ENCODE results near the gene HLA-B.
"Not testable (repeated sequence)": the region's sequence is repeated elsewhere in the genome, so short reads cannot be mapped to it uniquely, and the experiment has no call there.

Gene HLA-B

GRCh38 chr6:31356946-31357466, at the start of gene HLA-B:
TSS of gene HLA-B (minus strand) at chr6:31357179. CDS start at chr6:31357158, 21 bp downstream.
- Histone ChIP-seq H3K27me3 (ENCODE audit: control insufficient read depth in 1 of 2, insufficient read depth in 2 of 2, low read length in 2 of 2) (no peaks in the 10 kb centered on the region), H3K9ac (ENCODE audit: low read length in 2 of 2) (peak within 1 kb of the TSS; percentile 86 to 97), H3K36me3 (ENCODE audit: control insufficient read depth in 2 of 2, insufficient read depth in 2 of 2, low read length in 2 of 2) (peaks cover 7 to 15% of the 10 kb centered on the region in 2 donors), H3K27ac (ENCODE audit: low read length) (peak within 1 kb of the TSS; percentile 88), H3K4me1 (ENCODE audit: control insufficient read depth, insufficient read depth, low read length) (peaks cover 16% of the 10 kb centered on the region), H3K4me3 (ENCODE audit: low read length in 2 of 2) (peak within 1 kb of the TSS; percentile 81 to 89), H3K9me3 (ENCODE audit: control insufficient read depth in 2 of 2, low read length in 2 of 2) (no peaks in the 10 kb centered on the region)

GRCh38 chr6:31405996-31406395, 49.0 kb upstream of the HLA-B start:
- no peak overlapping the region for H3K27ac ChIP-seq (ENCODE audit: low read length)
- peaks cover under 1 to 4% of the 10 kb centered on the region in 2 donors for H3K36me3 ChIP-seq (ENCODE audit: control insufficient read depth in 2 of 2, insufficient read depth in 2 of 2, low read length in 2 of 2)
- no peaks in the 10 kb centered on the region for H3K27me3 ChIP-seq (ENCODE audit: control insufficient read depth in 1 of 2, insufficient read depth in 2 of 2, low read length in 2 of 2)
- no peaks in the 10 kb centered on the region for H3K9me3 ChIP-seq (ENCODE audit: control insufficient read depth in 2 of 2, low read length in 2 of 2)
- H3K9ac ChIP-seq (ENCODE audit: low read length in 2 of 2): no peak overlapping the region
- peaks cover 40% of the 10 kb centered on the region for H3K4me1 ChIP-seq (ENCODE audit: control insufficient read depth, insufficient read depth, low read length)
- no peak overlapping the region for H3K4me3 ChIP-seq (ENCODE audit: low read length in 2 of 2)

DNA sequence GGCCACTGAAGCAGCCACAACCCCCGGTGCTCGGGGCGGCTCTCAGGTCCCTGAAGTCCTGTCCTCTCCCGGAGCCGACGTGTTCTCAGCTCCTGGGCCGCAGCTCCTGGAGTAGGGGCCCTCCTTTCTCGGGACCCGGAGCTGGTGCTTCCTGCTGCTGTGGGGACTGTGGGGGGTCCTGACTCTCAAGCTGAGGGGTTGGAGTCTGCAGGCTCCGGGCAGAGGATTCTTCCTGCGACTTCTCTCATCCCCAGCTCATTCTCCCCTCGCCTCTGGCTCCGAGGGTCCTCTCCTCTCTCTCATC, 47.0 kb upstream of the HLA-B start:
- H3K27me3 ChIP-seq (ENCODE audit: control insufficient read depth in 1 of 2, insufficient read depth in 2 of 2, low read length in 2 of 2); H3K9me3 ChIP-seq (ENCODE audit: control insufficient read depth in 2 of 2, low read length in 2 of 2); H3K36me3 ChIP-seq (ENCODE audit: control insufficient read depth in 2 of 2, insufficient read depth in 2 of 2, low read length in 2 of 2); H3K27ac ChIP-seq (ENCODE audit: low read length): not testable (repeated sequence)
- Histone ChIP-seq H3K9ac (ENCODE audit: low read length in 2 of 2) (peak overlapping the region; percentile 60 to 62), H3K4me3 (ENCODE audit: low read length in 2 of 2) (peak overlapping the region; percentile 81 to 86), H3K4me1 (ENCODE audit: control insufficient read depth, insufficient read depth, low read length) (peaks cover 33% of the 10 kb centered on the region)

DNA sequence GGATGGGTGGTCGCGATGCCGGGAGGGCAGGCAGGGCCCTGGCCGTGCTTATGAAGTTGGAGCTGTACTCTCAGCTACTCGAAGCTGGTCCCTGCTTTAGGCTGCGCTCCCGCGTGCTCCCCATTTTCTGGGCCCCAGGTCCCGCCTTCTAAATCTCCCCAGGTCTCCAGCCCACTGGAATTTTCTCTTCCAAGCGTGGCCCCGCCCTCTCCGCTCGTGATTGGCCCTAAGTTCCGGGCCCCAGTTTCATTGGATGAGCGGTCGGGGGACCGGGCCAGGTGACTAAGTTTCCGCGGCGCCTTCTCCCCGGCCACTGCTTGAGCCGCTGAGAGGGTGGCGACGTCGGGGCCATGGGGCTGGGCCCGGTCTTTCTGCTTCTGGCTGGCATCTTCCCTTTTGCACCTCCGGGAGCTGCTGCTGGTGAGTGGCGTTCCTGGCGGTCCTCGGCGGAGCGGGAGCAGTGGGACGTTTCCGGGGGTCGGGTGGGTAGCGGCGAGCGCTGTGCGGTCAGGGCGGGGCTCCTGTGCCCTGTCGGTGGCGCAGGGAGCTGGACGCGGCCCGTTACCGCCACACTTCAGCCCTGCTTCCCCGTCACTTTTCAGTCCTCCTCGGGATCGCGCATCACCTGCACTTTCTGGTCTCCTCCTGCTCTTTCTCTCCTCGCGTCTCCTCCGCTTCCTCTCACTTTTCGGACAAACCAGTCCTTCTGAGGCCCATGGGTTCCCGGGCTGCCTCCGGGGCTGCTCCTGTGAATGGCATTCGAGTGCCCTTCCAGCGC, 46.5 kb upstream of the HLA-B start, which contains the start of gene MICA:
Gene MICA (plus strand): TSS at position 313 of the 778 bp plus-strand sequence. CDS start 38 bp downstream, at position 351.
- no peaks in the 10 kb centered on the region for H3K27me3 ChIP-seq (ENCODE audit: control insufficient read depth in 1 of 2, insufficient read depth in 2 of 2, low read length in 2 of 2)
- no peaks in the 10 kb centered on the region for H3K9me3 ChIP-seq (ENCODE audit: control insufficient read depth in 2 of 2, low read length in 2 of 2)
- H3K4me1 ChIP-seq (ENCODE audit: control insufficient read depth, insufficient read depth, low read length): peaks cover 35% of the 10 kb centered on the region
- H3K9ac ChIP-seq (ENCODE audit: low read length in 2 of 2): peak within 1 kb of the TSS; percentile 60 to 62
- no peaks in the 10 kb centered on the region for H3K36me3 ChIP-seq (ENCODE audit: control insufficient read depth in 2 of 2, insufficient read depth in 2 of 2, low read length in 2 of 2)
- H3K27ac ChIP-seq (ENCODE audit: low read length): peak within 1 kb of the TSS; percentile 70
- H3K4me3 ChIP-seq (ENCODE audit: low read length in 2 of 2): peak within 1 kb of the TSS; percentile 81 to 86

DNA sequence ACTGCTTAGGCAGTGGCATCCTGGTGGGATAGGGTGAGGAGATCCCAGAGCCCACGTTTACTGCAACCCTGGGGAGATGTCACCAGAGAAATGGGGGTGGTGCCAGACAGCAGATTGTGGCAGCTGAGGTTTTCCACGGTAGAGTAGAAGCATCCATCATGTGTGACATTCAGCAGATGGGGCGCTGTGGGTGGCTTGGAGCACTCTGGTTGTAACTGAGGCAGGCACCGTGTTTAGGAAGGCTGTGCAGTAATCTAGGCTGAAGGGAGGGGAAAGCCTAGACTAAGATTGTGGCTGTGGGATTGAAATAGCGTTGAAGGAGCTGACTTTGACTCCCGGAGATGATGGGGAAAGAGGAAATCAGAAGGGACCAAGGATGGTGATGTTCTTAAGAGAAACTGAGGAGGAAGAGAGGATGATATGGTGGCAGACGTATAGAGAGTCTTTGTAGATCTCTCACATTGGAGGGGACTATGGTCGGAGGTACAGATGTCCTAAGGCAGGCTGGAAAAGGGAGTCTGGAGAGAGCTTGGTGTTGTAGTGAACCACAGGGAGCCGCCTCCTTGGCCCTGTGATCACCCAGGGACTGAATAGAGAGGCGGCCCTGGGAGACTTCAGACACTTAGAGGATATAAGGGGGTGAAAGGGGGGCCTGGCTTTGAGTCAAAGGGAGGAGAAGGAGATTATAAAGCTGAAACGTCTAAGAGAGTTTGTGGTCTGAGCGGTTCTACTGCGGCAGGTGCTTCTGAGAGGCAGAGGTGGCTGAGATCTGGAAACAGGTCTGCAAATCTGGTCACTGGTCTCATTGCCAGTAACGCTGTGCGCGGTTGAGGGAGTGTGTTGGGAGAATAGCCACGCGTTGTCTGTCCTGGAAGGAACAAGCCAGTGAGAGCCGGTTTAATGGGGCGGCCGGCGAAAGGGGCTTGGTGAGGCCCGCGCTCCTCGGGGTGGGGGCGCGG, 45.6 kb upstream of the HLA-B start:
- Histone ChIP-seq H3K36me3 (ENCODE audit: control insufficient read depth in 2 of 2, insufficient read depth in 2 of 2, low read length in 2 of 2) (no peaks in the 10 kb centered on the region), H3K9ac (ENCODE audit: low read length in 2 of 2) (peak overlapping the region; percentile 60 to 62), H3K27me3 (ENCODE audit: control insufficient read depth in 1 of 2, insufficient read depth in 2 of 2, low read length in 2 of 2) (no peaks in the 10 kb centered on the region), H3K4me1 (ENCODE audit: control insufficient read depth, insufficient read depth, low read length) (peaks cover 35% of the 10 kb centered on the region), H3K9me3 (ENCODE audit: control insufficient read depth in 2 of 2, low read length in 2 of 2) (no peaks in the 10 kb centered on the region), H3K27ac (ENCODE audit: low read length) (peak overlapping the region; percentile 70), H3K4me3 (ENCODE audit: low read length in 2 of 2) (peak overlapping the region; percentile 81 to 86)

DNA sequence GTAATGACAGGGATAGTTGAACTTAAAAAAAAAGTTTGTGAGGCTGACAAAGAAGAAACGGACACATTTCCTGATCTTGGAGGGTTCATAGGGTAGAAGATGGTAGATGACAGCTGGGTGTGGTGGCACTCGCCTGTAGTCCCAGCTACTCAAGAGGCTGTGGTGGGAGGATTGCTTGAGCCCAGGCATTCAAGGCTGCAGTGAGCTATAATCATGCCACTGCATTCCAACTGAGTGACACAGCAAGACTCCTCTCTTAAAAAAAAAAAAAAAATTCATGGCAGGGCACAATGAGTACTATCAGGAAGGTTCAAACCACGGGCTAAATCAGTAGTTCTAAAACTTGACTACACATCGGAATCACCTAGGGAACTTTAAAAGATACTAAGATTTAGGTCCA, 44.4 kb upstream of the HLA-B start:
- no peaks in the 10 kb centered on the region for H3K27me3 ChIP-seq (ENCODE audit: control insufficient read depth in 1 of 2, insufficient read depth in 2 of 2, low read length in 2 of 2)
- no peaks in the 10 kb centered on the region for H3K9me3 ChIP-seq (ENCODE audit: control insufficient read depth in 2 of 2, low read length in 2 of 2)
- no peaks in the 10 kb centered on the region for H3K36me3 ChIP-seq (ENCODE audit: control insufficient read depth in 2 of 2, insufficient read depth in 2 of 2, low read length in 2 of 2)
- peaks cover 35% of the 10 kb centered on the region for H3K4me1 ChIP-seq (ENCODE audit: control insufficient read depth, insufficient read depth, low read length)
- peak overlapping the region; percentile 92 for H3K27ac ChIP-seq (ENCODE audit: low read length)
- peak overlapping the region; percentile 92 to 94 for H3K9ac ChIP-seq (ENCODE audit: low read length in 2 of 2)
- H3K4me3 ChIP-seq (ENCODE audit: low read length in 2 of 2): peak overlapping the region; percentile 86 to 92

DNA sequence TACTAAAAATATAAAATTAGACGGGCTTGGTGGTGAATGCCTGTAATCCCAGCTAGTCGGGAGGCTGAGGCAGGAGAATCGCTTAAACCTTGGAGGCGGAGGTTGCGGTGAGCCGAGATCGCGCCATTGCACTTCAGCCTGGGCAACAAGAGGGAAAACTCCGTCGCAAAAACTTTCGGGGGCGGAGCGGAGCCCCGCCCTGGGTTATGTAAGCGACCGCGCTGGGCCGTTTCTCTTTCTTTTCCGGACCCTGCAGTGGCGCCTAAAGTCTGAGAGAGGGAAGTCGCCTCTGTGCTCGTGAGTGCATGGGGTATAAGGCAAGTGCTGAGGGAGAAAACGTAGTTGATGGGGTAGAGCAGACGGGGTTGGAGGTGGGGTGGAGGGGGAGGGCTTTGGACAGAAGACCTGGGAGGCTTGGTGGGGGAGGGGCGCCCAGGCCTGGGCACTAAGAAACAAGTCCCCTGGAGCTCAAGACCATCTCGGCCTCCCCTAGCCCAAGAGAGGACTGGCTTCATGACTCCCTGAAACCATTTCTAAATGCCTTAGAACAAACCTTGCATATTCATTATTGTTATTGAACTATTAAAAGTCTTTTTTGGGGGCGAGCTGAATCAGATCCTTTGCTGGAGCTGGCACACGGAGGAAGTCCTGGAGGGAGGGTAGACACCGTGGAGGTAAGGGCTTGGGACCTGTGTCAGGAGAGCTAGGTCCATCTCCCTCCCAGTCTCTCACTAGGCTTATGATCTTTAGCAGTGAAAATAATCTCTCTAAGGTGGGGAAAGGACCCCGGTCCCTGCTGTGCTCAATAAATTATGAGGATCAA, 43.7 kb upstream of the HLA-B start:
- H3K36me3 ChIP-seq (ENCODE audit: control insufficient read depth in 2 of 2, insufficient read depth in 2 of 2, low read length in 2 of 2): no peaks in the 10 kb centered on the region
- H3K4me3 ChIP-seq (ENCODE audit: low read length in 2 of 2): peak overlapping the region; percentile 86 to 92
- H3K9ac ChIP-seq (ENCODE audit: low read length in 2 of 2): peak overlapping the region; percentile 92 to 94
- H3K27me3 ChIP-seq (ENCODE audit: control insufficient read depth in 1 of 2, insufficient read depth in 2 of 2, low read length in 2 of 2): no peaks in the 10 kb centered on the region
- H3K9me3 ChIP-seq (ENCODE audit: control insufficient read depth in 2 of 2, low read length in 2 of 2): no peaks in the 10 kb centered on the region
- peak overlapping the region; percentile 92 for H3K27ac ChIP-seq (ENCODE audit: low read length)
- H3K4me1 ChIP-seq (ENCODE audit: control insufficient read depth, insufficient read depth, low read length): peaks cover 35% of the 10 kb centered on the region

GRCh38 chr6:31399589-31400466, 42.8 kb upstream of the HLA-B start:
- H3K4me3 ChIP-seq (ENCODE audit: low read length in 2 of 2): peak overlapping the region; percentile 86 to 92
- H3K4me1 ChIP-seq (ENCODE audit: control insufficient read depth, insufficient read depth, low read length): peaks cover 35% of the 10 kb centered on the region
- H3K36me3 ChIP-seq (ENCODE audit: control insufficient read depth in 2 of 2, insufficient read depth in 2 of 2, low read length in 2 of 2): no peaks in the 10 kb centered on the region
- peak overlapping the region; percentile 92 to 94 for H3K9ac ChIP-seq (ENCODE audit: low read length in 2 of 2)
- H3K27me3 ChIP-seq (ENCODE audit: control insufficient read depth in 1 of 2, insufficient read depth in 2 of 2, low read length in 2 of 2): no peaks in the 10 kb centered on the region
- no peaks in the 10 kb centered on the region for H3K9me3 ChIP-seq (ENCODE audit: control insufficient read depth in 2 of 2, low read length in 2 of 2)
- H3K27ac ChIP-seq (ENCODE audit: low read length): peak overlapping the region; percentile 92

- Histone ChIP-seq H3K9ac (ENCODE audit: low read length in 2 of 2) (no peak overlapping the region), H3K36me3 (ENCODE audit: control insufficient read depth in 2 of 2, insufficient read depth in 2 of 2, low read length in 2 of 2) (no peaks in the 10 kb centered on the region), H3K4me1 (ENCODE audit: control insufficient read depth, insufficient read depth, low read length) (peaks cover 20% of the 10 kb centered on the region), H3K9me3 (ENCODE audit: control insufficient read depth in 2 of 2, low read length in 2 of 2) (no peaks in the 10 kb centered on the region), H3K27ac (ENCODE audit: low read length) (no peak overlapping the region), H3K4me3 (ENCODE audit: low read length in 2 of 2) (no peak overlapping the region), H3K27me3 (ENCODE audit: control insufficient read depth in 1 of 2, insufficient read depth in 2 of 2, low read length in 2 of 2) (no peaks in the 10 kb centered on the region)
Observed at GRCh38 chr6:31397901-31398525, 41.0 kb upstream of the HLA-B start.

Data from stomach smooth muscle (tissue), 2 donors.